SK-N-SH treated with all-trans-retinoic acid at 6 μM for 48 hours (cell line): ENCODE measurements around the gene DYNLRB1.

Source experiments
- ATAC-seq: fragments of 200-7000 bp; cut with Tn5 transposase; 3 replicates; pipeline ENCODE4 v1.9.1; 2020; ENCODE audit warnings: mild to moderate bottlenecking, moderate library complexity
- ARNTL ChIP-seq: fragments of 450-650 bp; formaldehyde crosslinking; IDR thresholded peaks from 2 replicates; pipeline ENCODE4 v1.5.0; 2020; ENCODE audit warnings: low read depth, mild to moderate bottlenecking, moderate library complexity, borderline replicate concordance
- CREB5 ChIP-seq: fragments of 250-450 bp; sonication (Bioruptor Pico); IDR thresholded peaks from 2 replicates; pipeline ENCODE4 v1.5.1; 2020; ENCODE audit warnings: low read depth, mild to moderate bottlenecking, moderate library complexity
- CSDC2 ChIP-seq: fragments of 250-450 bp; sonication (Bioruptor Pico); IDR thresholded peaks from 2 replicates; pipeline ENCODE4 v1.5.0; 2020; ENCODE audit warnings: mild to moderate bottlenecking, moderate library complexity
- CSRNP3 ChIP-seq: fragments of 250-450 bp; sonication (Bioruptor Pico); IDR thresholded peaks from 2 replicates; pipeline ENCODE4 v1.5.1; 2021; ENCODE audit warnings: mild to moderate bottlenecking, moderate library complexity
- ESRRG ChIP-seq: fragments of 250-450 bp; sonication (Bioruptor Pico); IDR thresholded peaks from 2 replicates; pipeline ENCODE4 v1.6.1; 2021; ENCODE audit warnings: mild to moderate bottlenecking
- GLIS3 ChIP-seq: fragments of 250-450 bp; sonication (Bioruptor Pico); IDR thresholded peaks from 2 replicates; pipeline ENCODE4 v1.5.0; 2020; ENCODE audit warnings: mild to moderate bottlenecking, moderate library complexity
- ISL1 ChIP-seq: fragments of 250-450 bp; sonication (Bioruptor Pico); IDR thresholded peaks from 2 replicates; pipeline ENCODE4 v2.1.2; 2022; ENCODE audit warnings: mild to moderate bottlenecking, moderate library complexity
- OSR1 ChIP-seq: fragments of 250-450 bp; sonication (Bioruptor Pico); IDR thresholded peaks from 2 replicates; pipeline ENCODE4 v1.8.0; 2022; ENCODE audit warnings: moderate library complexity, mild to moderate bottlenecking, inconsistent platforms
- PATZ1 ChIP-seq: fragments of 250-450 bp; sonication (Bioruptor Pico); IDR thresholded peaks from 2 replicates; pipeline ENCODE4 v1.8.0; 2020; ENCODE audit warnings: mild to moderate bottlenecking, moderate library complexity, borderline replicate concordance
- PPARA ChIP-seq: fragments of 250-450 bp; sonication (Bioruptor Pico); IDR thresholded peaks from 2 replicates; pipeline ENCODE4 v1.5.0; 2020; ENCODE audit warnings: mild to moderate bottlenecking, borderline replicate concordance
- RARB ChIP-seq: fragments of 250-450 bp; sonication (Bioruptor Pico); IDR thresholded peaks from 2 replicates; pipeline ENCODE4 v1.8.0; 2021; ENCODE audit warnings: mild to moderate bottlenecking, moderate library complexity
- SNAI2 ChIP-seq: fragments of 250-450 bp; sonication (Bioruptor Pico); IDR thresholded peaks from 2 replicates; pipeline ENCODE4 v1.5.0; 2020; ENCODE audit warnings: mild to moderate bottlenecking, moderate library complexity
- TCF4 ChIP-seq: fragments of 250-450 bp; sonication (Bioruptor Pico); IDR thresholded peaks from 2 replicates; pipeline ENCODE4 v1.8.0; 2021; ENCODE audit warnings: mild to moderate bottlenecking, moderate library complexity, borderline replicate concordance
- TOX ChIP-seq: fragments of 250-450 bp; sonication (Bioruptor Pico); IDR thresholded peaks from 2 replicates; pipeline ENCODE4 v1.8.0; 2021; ENCODE audit warnings: mild to moderate bottlenecking, moderate library complexity, borderline replicate concordance
- TSHZ2 ChIP-seq: fragments of 250-450 bp; sonication (Bioruptor Pico); IDR thresholded peaks from 2 replicates; pipeline ENCODE4 v1.5.0; 2020; ENCODE audit warnings: mild to moderate bottlenecking, moderate library complexity
- ZC3H10 ChIP-seq: fragments of 250-450 bp; sonication (Bioruptor Pico); IDR thresholded peaks from 2 replicates; pipeline ENCODE4 v1.5.1; 2021; ENCODE audit warnings: mild to moderate bottlenecking, moderate library complexity
- ZFP3 ChIP-seq: fragments of 250-450 bp; sonication (Bioruptor Pico); IDR thresholded peaks from 2 replicates; pipeline ENCODE4 v1.5.0; 2020; ENCODE audit warnings: mild to moderate bottlenecking, moderate library complexity
- ZFP30 ChIP-seq: fragments of 450-650 bp; formaldehyde crosslinking; IDR thresholded peaks from 2 replicates; pipeline ENCODE4 v1.5.0; 2022; ENCODE audit warnings: mild to moderate bottlenecking, moderate library complexity
- ZNF565 ChIP-seq: fragments of 450-650 bp; formaldehyde crosslinking; conservative IDR thresholded peaks from 2 replicates; pipeline ENCODE4 v1.5.0; 2020; ENCODE audit warnings: low read depth, mild to moderate bottlenecking, moderate library complexity
- ZNF8 ChIP-seq: fragments of 450-650 bp; formaldehyde crosslinking; IDR thresholded peaks from 2 replicates; pipeline ENCODE4 v1.5.0; 2020; ENCODE audit warnings: mild to moderate bottlenecking, moderate library complexity

Gene DYNLRB1

GRCh38 chr20:34516247-34517113 lies at the start of gene DYNLRB1:
Gene DYNLRB1 (plus strand): TSS chr20:34516422. CDS start chr20:34516459, 37 bp downstream.
- TF ChIP-seq CSRNP3 (0 out of 2 replicates have a peak, but pooled peaks have one; percentile 14), ZFP3 (CRISPR knock-in tag) (peak; percentile 20; the same call in 1 of the 2 replicates), ZC3H10 (CRISPR knock-in tag) (no peak)
- TF ChIP-seq, all 23 proteins: peak for 2
- ATAC-seq: peak; percentile 91

GRCh38 chr20:34468951-34469350 lies 47.3 kb upstream of the DYNLRB1 start:
- no peak for ATAC-seq
- TF ChIP-seq GLIS3 (no peak), ZFP30 (CRISPR knock-in tag) (no peak), ISL1 (CRISPR knock-in tag) (no peak), ESRRG (CRISPR knock-in tag) (no peak), PATZ1 (CRISPR knock-in tag) (no peak), ZNF8 (CRISPR knock-in tag) (no peak), PPARA (no peak), TCF4 (no peak), ZNF565 (CRISPR knock-in tag) (no peak), CREB5 (no peak), ZC3H10 (CRISPR knock-in tag) (no peak), TOX (CRISPR knock-in tag) (no peak), SNAI2 (no peak), OSR1 (CRISPR knock-in tag) (no peak), TSHZ2 (CRISPR knock-in tag) (no peak), ARNTL (CRISPR knock-in tag) (no peak)

- ATAC-seq: peak; percentile 42
- no peak for TF ChIP-seq RARB (CRISPR knock-in tag)
- no peak for TF ChIP-seq CSDC2 (CRISPR knock-in tag)
- TF ChIP-seq ZFP3 (CRISPR knock-in tag): no peak
- TF ChIP-seq TOX (CRISPR knock-in tag): no peak
- TF ChIP-seq SNAI2: no peak
- TF ChIP-seq ISL1 (CRISPR knock-in tag): no peak
- TF ChIP-seq GLIS3: no peak
- TF ChIP-seq TSHZ2 (CRISPR knock-in tag): no peak
- no peak for TF ChIP-seq OSR1 (CRISPR knock-in tag)
- TF ChIP-seq CREB5: no peak
- no peak for TF ChIP-seq ESRRG (CRISPR knock-in tag)
Observed at GRCh38 chr20:34472246-34472925, 43.8 kb upstream of the DYNLRB1 start.
